Epidermal melanocyte (primary cell): Measurements from ENCODE around the gene MOAP1.
"Not testable (repeated sequence)": the region's sequence is repeated elsewhere in the genome, so short reads cannot be mapped to it uniquely, and the experiment has no call there.

Experiments used
- DNase-seq: peaks from one replicate; pipeline ENCODE4 v3.0.0; 2011; ENCODE audit warnings: low spot score; ENCODE audit not compliant: insufficient read length

The MOAP1 gene

DNA sequence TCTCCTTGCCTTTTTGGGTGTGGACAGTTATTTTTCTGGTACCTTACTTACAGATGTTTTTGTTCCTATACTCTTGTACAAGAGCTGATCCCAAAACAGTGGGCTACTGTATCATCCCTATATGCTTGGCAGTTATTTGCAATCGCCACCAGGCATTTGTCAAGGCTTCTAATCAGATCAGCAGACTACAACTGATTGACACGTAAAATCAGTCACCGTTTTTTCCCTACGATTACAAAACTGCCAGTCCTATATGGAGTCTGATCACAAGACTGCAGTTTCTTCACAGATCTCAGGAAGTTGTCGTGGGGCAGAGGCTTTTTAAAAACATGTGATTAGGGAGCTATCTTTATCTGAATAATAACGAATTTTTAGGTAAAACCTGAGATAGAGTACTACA, 1.8 kb upstream of the MOAP1 start:
- no peak for DNase-seq

DNA sequence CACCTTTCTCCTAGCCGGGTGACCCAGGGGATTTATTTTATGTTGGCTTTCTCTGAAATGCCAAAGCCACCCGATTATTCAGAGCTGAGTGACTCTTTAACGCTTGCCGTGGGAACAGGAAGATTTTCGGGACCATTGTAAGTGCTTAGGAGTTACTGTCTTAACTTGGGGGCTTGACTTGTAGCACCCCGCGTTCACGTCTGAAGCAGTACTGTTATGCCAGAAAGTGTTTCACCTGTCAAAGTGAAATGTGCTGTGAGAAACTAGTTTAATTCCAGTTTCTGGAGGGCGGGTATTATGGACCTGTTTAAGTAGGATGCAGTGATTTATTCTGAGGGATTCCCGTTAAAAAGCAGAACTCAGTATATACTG, 638 bp upstream of the MOAP1 start:
- no peak for DNase-seq

DNA sequence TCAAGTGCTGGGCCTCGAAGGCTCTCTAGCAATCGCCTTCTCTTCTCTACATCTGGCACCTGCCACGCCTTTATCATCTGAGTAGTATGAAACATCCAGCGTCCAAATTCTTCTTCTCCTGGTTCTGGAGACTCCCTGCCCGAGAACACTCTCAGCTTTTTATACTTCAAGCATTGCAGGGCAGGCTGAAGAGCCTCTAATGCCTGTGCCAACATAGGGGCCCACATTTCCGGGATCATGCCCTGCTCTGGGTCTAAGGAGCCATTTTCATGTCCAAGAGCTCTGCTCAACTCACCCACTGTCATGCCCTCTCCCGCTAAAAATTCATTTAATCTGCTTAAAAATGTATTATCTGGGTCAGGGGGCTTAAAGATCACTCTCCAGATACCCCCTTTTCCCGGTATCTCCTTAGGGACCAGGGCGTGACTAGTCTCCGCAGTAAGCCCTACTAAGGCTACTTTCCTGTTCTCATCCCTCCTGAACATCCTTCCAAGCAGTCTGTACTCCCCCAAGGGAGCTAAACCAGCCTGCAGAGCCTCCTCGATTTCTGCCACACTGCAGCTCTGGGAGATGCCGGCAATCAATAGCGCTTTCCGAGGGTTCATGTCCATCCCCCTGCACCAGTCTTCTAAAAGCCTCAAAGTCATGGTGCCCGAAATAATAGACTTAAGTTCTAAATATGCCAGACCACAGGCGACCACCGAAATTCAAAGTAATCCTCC, 940 bp downstream of the MOAP1 start:
- no peak for DNase-seq

DNA sequence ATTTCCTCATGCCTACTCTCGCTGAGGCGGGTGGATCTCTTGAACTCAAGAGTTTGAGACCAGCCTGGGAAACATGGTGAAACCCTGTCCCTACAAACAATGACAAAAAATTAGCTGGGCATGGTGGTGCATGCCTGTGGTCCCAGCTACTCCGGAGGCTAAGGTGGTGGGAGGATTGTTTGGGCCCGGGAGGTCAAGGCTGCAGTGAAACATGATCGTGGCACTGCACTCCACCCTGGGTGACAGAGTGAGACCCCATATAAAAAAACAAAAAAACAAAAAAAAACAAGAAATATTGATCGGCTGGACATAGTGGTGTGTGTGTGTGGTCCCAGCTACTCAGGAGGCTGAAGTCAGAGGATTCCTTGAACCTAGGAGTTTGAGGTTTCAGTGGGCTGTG, 9.2 kb downstream of the MOAP1 start:
- DNase-seq, result no peak

DNA sequence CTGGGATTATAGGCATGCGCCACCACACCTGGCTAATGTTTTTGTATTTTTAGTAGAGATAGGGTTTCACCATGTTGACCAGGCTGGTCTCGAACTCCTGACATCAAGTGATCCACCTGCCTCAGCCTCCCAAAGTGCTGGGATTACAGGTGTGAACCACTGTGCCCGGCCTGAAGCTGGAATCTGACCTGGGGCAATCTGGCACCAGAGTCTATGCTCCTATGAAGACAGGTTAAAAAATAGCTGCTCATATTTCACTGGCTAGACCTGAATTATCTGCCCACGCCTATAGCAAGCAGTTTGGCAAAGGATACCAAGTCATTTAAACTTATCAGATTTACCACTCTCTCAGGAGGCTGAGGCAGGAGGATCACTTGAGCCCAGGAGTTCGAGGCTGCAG, 10.0 kb downstream of the MOAP1 start:
- DNase-seq, result not testable (repeated sequence)

DNA sequence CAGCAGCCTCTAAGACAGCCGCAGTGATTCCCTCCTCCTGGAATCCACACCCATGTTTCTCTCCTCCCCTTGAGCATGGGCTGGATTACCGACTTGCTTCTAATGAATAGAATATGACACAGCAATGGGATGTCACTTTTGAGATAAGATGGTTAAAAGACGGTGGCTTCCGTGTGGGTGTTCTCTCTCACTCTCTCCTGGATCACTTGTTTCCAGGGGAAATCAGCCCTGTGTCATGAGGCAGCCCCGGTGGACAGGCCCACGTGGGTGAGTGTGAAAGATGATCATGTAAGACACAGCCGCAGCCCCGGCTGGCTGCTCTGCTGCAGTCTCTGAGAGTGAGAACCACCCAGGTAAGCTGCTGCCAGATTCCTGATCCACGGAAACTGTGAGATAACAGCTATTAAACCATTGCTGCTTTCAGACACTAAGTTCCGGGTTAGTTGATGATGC, 10.7 kb downstream of the MOAP1 start:
- no peak for DNase-seq

DNA sequence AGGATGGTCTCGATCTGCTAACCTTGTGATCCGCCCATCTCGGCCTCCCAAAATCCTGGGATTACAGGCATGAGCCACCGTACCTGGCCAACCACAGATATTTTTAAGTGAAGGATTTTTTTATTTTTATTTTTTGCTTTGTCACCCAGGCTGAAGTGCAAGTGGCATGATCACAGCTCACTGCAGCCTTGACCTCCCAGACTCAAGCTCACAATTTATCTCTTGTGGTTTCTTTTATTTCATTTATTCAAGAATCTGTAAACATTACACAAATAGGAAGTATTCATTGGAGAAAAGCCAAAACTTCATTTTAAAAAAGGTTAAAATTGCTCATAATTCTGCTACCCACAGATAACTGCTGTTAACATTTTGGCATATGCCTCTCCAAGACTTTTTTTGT, 13.3 kb downstream of the MOAP1 start:
- no peak for DNase-seq

DNA sequence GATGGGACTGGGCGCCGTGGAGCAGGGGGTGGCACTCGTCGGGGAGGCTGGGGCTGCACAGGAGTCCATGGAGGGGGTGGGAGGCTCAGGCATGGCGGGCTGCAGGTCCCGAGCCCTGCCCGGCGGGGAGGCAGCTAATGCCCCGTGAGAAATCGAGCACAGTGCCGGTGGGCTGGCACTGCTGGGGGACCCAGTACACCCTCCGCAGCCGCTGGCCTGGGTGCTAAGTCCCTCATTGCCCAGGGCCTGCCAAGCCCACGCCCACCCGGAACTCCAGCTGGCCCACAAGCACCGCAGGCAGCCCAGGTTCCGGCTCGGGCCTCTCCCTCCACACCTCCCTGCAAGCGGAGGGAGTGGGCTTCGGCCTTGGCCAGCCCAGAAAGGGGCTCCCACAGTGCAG, 14.6 kb downstream of the MOAP1 start:
- not testable (repeated sequence) for DNase-seq

DNA sequence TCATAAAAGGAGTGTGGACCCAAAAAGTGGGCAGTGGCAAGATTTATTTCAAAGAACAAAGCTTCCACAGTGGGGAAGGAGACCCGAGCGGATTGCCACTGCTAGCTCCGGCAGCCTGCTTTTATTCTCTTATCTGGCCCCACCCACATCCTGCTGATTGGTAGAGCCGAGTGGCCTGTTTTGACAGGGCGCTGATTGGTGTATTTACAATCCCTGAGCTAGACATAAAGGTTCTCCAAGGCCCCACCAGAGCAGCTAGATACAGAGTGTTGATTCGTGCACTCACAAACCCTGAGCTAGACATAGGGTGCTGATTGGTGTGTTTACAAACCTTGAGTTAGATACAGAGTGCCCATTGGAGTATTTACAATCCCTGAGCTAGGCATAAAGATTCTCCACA, 15.1 kb downstream of the MOAP1 start:
- DNase-seq, result not testable (repeated sequence)

DNA sequence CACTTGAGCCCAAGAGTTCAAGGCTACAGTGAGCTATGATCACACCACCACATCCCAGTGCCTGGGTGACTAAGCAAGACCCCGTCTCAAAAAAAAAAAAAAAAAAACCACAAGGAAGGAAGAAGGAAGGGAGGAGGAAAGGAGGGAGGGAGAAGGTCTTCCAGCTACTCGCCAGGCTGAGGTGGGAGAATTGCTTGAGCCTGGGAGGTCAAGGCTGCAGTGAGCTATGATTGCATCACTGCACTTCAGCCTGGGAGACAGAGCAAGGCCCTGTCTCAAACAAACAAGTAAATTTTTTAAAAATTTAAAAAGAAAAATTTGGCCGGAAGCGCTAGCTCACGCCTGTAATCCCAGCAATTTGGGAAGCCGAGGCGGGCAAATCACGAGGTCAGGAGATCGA, 16.1 kb downstream of the MOAP1 start:
- not testable (repeated sequence) for DNase-seq

DNA sequence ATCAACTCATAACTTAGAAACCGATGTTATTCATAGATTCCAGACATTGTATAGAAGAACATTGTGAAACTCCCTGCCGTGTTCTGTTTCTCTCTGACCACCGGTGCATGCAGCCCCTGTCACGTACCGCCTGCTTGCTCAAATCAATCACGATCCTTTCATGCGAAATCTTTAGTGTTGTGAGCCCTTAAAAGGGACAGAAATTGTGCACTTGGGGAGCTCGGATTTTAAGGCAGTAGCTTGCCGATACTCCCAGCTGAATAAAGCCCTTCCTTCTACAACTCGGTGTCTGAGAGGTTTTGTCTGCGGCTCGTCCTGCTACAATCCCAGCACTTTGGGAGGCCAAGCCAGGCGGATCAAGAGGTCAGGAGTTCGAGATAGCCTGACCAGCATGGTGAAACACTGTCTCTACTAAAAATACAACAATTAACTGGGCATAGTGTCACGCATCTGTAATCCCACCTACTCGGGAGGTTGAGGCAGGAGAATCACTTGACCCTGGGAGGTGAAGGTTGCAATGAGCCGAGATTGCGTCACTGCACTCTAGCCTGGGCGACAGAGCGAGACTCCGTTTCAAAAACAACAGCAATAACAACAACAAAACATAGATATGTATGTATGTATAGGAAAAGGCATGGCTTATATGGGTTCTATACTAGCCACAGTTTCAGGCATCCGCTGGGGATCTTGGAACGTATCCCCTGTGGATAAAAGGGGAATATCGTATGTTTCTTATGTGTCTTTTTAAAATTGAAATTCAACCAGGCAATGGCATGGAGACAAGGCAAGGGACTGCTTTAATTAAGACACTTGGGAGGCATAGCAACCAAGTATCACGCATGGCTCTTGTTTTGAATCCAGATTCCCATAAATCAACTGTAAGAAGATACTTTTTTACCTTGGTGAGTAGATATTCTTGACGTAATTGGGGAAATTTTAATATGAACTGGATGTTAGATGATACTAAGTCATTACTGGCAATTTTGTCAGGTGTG, 19.1 kb downstream of the MOAP1 start:
- DNase-seq, result not testable (repeated sequence)

DNA sequence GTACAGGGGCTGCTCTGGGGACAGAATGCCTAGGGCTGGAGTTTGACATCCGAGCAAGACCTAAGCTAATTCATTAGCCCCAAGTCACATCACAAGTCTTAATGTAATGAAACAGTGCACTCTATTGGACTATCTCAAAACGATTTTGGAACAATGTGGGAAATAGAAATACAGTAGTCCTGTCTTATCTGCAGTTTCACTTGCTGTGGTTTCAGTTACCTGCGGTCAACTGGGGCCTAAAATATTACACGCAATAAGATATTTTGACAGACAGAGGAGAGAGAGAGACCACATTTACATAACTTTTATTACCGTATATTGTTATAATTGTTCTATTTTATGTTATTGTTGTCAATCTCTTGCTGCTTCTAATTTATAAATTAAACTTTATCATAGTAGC, 21.1 kb downstream of the MOAP1 start:
- no peak for DNase-seq

DNA sequence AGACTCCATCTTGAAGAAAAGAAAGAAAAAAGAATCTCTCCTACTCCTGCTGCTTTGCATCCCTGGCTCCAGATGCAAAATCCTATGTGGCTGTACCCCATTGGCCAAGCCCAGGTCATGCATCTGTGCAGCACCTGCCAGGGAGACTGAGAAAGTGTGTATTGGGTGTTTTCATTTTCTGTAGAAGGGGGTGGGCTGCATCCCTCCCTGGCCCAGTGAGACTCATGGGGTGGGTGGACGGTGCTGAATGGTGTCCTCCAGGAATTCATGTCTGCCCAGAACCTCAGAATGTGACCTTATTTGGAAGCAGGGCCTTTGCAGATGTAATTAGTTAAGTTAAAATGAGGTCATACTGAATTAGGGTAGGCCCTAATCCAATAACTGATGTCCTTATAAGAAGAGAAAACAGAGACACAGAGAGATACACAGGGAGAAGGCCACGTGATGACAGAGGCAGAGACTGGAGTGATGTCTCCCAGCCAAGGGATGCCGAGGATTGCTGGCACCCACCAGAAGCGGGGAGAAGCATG, 23.2 kb downstream of the MOAP1 start:
- DNase-seq, result no peak

DNA sequence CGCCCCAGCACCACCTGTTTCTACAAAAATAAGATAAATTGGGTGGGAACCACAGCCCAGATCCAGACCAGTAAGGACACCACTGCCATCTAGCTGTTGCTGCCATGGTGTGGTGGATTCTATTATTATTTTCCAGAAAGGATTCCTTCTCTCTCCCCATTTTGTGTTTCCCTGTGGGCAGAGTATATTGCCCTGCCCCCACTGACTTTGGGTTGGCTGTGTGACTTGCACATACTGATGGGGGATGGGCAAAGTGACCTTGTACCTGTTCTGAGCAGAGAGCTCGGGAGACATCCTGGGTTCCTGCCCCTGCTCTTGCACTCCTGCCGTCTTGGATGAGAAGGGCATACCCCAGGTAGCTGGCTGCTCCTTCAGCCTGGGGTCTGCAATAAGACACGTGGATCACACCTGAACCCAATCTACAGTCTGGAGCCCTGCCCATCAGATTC, 24.3 kb downstream of the MOAP1 start:
- no peak for DNase-seq

DNA sequence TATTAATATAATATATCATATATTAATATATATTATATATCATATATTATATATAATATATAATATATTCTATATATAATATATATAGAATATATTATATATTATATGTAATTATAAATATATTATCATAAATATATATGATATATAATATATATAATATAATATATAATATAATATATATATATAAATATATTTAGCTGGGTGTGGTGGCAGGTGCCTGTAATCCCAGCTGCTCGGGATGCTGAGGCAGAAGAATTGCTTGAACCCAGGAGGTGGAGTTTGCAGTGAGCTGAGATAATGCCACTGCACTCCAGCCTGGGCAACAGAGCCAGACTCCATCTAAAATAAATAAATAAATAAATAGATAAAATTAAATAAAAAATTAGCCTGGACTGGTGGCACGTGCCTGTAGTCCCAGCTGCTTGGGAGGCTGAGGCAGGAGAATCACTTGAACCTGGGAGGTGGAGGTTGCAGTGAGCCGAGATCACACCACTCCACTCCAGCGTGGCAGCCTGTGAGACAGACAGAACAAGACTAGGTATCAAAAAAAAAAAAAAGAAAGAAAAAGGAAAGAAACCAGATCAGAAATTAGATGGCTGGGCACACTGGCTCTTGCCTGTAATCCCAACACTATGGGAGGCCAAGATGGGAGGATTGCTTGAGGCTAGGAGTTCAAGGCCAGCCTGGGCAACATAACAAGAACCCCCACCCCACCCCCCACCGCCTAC, 24.9 kb downstream of the MOAP1 start:
- DNase-seq, result not testable (repeated sequence)

DNA sequence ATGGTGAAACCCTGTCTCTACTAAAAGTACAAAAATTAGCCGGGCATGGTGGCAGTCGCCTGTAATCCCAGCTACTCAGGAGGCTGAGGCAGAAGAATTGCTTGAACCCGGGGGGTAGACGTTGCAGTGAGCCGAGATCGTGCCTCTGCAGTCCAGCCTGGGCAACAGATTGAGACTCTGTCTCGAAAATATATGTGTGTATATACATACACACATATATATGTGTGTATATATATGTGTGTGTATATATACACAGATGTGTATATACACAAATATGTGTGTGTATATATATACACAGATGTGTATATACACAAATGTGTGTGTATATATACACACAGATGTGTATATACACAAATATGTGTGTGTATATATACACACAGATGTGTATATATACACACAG, 26.3 kb downstream of the MOAP1 start:
- DNase-seq, result not testable (repeated sequence)

DNA sequence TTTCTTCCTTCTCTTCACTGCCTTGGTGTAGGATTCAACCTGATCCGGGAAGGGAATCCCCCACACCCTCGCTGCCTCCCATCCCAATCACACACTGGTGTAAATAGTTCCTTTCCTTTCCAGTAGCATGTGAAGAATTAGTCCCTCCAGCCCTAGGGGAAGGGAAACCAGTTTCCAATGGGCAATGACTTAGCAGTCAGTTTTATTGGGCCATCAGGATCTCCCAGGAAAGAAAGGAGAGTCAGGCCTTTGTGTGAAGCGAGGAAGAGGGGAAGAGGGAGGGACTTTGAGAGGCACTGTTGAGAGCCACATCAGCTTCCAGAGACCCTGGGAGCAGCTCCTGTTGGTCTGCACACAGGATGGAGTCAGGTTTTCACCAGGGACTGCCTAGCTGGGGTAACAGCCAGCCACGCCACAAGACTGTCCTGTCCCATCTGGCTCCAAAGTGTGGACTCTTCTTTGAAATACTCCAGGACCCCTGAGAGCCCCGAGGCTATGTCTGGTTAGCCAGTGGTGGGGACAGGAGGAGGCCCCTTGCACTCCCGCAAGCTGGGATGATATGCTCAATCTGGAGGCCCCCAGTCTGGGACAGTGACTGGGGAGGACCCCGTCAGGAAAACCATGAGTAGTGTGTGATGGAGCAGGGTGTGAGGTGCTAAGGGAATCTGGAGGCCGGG, 27.9 kb downstream of the MOAP1 start:
- no peak for DNase-seq

DNA sequence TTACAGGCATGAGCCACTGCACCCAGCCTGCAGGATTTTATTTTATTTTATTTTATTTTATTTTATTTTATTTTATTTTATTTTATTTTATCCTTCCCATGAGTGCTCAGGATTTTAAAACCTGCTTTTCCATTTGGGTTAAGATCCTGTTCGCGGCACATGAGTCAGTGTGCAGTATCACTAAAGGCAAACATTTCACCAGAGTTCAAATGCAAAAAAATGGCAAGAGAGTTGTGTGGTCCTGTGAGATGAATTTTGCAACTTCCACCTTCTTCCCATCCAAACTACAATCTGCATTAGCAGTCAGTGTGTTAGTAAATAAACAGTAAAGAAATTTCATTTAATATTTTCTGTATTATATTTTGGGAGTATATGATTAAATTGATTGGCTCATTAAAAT, 29.0 kb downstream of the MOAP1 start:
- DNase-seq, result no peak

DNA sequence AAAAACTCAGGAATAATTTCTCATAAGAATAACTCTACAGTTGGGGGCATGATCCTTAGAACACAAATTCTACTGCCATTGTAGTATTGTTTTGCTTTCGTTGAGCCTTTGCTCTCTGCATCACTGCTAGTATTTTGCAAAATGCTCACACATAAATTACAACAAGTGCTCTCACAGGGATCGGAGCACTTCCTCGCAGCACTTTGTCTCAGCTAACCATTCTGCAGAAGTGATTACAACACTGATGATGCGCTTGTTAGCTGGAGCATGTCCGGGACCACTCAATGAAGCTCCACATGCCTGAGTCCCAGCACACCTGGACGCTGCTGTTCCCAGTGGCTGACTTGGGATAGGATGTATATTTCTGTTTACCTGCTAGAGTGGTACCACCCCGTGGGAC, 31.6 kb downstream of the MOAP1 start:
- DNase-seq, result no peak

DNA sequence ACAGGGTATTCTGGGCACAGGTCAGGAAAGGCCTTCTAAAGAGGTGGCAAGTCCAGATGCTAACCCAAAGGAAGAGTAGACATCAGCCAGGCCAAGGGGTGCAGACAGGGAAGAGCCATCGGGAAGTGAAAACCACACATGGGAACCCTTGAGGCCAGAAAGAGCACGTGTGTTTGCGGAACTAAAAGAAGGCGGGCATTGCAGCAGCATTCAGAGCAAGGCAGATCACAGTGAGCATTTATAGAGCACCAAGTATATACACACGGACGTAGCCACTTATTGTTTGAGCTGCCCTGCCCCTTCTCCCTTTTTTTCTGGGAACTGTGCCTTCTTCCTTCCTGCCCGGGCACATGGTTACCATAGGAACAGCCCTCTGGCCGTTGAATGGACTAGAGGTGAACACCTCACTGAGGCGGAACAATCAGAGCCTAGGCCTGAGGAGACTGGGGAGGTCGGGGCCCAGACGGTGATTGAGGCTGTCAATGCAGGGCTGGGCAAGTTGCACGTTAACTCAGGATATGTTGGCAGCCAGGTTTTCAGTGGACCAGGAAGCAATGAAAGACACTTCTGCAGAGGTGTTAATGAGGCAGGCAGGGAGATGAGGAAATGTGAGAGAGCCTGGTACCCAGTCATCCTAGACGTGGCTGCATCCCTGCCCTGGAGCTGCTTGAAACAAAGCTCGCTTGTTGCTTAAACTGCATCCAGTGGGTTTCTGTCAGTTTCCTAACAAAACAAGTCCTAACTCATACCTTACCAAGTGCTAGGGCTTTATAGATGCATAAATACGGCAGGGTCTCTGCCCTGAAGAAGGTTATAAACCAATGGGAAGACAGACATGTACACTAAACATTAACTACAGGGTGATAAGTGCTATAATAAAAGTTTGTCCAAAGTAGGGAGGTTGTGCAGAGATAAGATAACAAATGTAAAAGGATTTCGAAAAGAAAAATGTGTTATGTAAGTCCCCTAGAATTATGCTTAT, 34.2 kb downstream of the MOAP1 start:
- no peak for DNase-seq
